Activated CD4-positive, CD25-positive, alpha-beta regulatory T cell treated with anti-CD3 and anti-CD28 coated beads, Interleukin-2, amount 50 U/mL, for 24 hours (primary cell): Measurements from ENCODE around the gene FKRP.
"Not testable (repeated sequence)": the region's sequence is repeated elsewhere in the genome, so short reads cannot be mapped to it uniquely, and the experiment has no call there.

Source experiments
- ATAC-seq, 2 donors: fragments of 150-1000 bp; cut with Tn5 transposase; one replicate each; pipeline ENCODE4 v1.10.0; 2021; ENCODE audit warnings: mild to moderate bottlenecking in 1 of 2, moderate library complexity in 1 of 2

The FKRP gene

DNA sequence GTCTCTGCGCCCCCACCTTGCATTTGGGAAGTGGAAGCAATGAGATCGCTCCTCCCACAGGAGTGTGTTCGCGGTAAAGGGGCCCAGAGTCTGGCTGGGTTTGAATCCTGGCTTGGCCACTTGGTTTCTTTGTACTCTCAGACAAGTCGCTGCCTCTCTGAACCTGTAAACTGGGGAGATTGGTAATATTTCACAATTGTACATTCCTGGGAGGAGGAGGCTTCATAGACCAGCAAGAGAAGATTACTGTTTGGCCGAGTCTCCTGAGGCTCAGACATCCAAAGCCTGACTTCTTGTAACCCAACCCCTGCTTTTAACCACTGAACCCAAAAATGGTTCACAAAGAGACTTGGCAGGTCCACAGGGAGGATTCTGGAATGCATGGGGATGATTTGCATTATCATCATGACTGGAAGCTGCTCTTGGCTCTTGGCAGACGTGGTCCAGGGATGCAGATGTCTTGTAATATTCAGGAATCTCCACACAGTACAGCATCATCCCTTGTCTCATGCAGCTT lies 14.0 kb downstream of the FKRP start:
- ATAC-seq, result no peak

DNA sequence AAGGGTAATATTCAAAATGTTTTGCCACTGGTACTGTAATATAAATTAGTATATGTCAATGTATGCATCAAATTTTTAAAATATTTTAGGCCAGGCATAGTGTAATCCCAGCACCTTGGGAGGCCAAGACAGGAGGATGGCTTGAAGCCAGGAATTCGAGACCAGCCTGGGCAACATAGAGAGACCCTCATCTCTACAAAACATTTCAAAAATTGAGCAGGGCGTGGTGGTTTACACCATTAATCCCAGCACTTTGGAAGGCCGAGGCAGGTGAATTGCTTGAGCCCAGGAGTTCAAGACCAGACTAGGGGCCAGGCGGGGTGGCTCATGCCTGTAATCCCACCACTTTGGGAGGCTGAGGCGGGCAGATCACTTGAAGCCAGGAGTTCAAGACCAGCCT lies 14.5 kb downstream of the FKRP start:
- ATAC-seq, result no peak

DNA sequence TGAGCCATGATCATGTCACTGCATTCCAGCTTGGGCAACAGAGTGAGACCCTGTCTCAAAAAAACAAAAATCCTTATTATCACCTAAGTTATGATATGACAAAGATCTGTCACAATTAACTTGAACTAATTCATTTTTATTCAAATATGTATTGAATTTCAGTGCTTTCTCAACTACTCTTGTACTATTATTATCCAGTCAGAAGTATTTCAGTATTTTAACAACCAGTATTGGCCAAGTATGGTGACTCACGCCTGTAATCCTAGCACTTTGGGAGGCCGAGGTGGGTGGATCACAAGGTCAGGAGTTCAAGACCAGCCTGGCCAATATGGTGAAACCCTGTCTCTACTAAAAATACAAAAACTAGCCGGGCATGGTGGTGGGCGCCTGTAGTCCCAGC lies 15.0 kb downstream of the FKRP start:
- ATAC-seq, result not testable (repeated sequence)

DNA sequence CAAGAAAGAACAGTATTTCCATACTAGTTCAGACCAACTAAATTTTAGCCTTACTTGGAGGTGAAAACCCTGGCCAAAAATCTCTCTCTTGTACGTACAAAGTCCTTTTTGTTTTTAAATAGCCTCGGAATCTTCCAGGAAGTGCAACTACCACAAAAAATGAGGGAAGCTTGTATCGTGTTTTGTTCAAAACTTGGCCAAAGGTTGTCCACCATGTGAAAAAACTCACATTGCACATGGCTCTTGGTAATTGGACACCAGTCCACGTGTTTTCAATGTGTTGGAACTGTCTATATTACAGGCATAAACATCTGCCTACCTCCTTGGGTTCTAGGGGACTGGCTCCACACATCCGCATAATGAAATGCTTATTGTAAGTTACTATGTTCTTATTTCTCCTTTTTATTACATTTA lies 15.6 kb downstream of the FKRP start:
- ATAC-seq, result no peak

DNA sequence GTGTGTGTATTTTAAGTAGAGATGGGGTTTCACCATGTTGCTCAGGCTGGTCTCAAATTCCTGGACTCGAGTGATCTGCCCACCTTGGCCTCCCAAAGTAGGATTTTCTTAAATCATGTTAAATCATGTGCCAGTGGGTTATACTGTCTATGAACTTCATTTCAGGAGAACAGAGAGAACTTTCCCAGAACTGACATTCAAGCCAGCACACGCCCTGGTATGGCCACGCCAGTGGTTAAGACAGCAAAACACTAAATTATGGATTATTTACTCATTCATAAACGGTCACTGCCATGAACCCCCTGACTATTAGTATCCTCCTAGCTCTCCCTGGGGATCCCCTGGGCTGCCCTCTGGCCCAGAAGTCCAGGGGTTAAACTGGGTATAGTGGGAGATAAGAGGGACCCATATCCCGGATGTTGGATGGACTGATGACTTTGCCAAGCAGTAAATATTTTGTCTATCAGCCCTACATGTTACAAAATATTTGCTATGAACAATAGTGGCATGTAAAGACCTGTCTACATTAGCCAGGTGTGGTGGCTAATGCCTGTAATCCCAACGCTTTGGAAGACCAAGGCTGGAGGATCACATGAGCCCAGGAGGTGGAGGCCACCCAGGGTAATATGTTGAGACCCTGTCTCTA lies 16.5 kb downstream of the FKRP start:
- no peak for ATAC-seq

DNA sequence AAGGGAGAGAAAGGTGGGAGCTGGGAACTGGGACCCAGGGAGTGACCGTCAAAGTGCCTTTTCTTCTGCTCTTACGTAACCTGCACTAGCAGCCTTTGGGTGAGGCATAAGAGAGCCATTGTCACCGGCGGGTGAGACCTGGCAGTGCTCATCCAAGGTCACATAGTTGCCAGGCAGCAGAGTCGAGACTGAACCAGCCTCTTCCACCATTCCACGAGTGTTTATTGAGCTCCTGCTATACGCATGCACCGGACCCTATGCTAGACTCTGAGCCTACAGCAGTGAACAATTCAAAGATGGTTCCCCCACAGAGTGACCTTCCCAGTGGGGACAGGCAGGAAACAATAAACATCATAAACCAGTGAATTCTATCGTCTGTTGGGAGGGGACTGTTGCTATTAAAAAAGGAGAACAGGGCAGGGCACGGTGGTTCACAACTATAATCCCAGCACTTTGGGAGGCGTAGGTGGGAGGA lies 19.0 kb downstream of the FKRP start:
- ATAC-seq, result no peak

DNA sequence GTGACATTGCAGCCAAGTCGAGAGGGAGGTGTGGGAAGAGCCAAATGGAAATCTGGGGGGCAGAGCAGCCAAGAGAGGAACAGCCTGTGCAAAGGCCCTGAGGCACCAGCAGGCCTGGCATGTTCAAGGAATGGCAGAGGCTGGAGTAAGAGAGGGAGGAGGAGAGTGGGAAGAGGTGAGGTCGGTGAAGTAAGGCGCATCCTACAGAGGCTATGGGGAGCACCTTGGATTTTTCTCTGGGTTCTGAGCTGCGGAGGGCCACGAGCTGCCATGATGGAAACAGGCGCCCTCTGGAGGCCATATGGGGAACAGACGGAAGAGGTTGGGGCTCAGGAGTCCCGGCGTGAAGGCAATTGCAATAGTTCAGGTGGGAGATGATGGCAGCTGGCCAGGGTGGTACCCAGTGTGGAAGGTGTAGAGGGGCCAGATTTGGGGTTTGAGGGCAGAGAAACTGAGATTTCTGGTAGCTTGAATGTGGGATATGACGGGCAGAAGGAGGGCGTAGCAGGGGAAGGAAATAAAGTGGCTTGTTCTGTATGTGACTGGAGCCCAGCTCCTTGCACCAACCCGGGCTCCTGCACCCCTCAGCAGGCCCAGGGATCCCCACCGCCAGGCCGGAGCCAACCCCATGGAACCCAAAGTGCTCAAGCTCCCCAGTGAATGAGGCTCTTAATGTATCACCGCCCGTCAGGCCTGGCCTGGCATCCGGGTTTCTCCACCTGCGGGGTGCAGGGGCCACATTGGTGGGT lies 20.9 kb downstream of the FKRP start:
- peak; percentile 74 to 86 for ATAC-seq

DNA sequence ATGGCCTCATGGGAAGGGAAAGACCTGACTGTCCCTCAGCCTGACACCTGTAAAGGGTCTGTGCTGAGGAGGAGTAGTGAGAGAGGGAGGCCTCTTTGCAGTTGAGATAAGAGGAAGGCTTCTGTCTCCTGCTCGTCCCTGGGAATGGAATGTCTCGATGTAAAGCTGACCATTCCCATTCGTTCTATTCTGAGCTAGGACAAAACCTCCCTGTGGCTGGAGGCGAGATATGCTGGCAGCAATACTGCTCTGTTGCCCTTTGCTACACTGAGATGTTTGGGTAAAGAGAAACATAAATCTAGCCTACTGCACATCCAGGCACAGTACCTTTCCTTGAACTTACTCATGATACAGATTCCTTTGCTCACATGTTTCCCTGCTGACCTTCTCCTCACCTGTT lies 22.9 kb downstream of the FKRP start:
- ATAC-seq, result not testable (repeated sequence)

DNA sequence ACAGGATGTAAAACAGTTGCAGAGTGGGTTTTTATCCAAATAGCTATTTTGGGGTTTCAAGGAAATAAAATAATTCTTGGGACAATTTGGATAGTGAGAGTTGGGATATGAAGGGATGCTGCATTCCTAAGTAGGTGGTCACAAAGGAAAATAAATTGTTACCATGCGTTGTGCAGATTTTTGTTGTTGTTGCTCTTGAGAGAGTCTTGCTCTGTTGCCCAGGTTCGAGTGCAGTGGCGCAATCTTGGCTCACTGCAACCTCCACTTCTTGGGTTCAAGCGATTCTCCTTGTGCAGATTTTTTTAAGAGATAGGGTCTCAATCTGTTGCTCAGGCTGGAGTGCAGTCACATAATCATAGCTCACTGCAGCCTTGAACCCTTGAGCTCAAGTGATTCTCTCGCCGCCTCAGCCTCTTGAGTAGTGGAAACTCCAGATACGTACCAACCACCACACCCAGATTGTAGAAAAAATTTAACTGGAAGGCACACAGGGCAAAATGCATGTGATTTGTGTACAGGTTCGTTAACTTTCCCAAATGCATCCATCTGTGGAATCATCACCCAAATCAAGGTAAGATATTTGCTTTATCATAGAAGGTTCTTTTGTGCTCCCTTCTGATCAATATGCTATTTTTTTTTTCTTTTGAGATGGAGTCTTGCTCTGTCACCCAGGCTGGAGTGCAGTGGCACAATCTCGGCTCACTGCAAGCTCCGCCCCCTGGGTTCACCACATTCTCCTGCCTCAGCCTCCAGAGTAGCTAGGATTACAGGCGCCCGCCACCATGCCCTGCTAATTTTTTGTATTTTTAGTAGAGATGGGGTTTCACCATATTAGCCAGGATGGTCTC lies 26.5 kb downstream of the FKRP start:
- ATAC-seq, result no peak

DNA sequence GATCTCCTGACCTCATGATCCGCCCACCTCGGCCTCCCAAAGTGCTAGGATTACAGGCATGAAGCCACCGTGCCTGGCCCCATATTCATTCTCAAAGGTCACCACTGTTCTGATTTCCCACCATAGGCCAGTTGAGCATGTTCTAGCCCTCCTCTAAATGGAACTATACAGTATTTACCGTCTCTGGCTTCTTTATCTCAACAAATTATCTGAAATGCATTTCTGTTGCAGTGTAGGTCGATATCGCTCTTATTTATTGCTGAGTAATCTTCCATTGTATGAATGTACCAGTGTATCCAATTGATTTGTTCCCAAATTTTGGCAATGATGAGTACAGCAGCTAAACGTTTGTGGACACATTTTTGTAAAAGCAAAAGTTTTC lies 27.2 kb downstream of the FKRP start:
- no peak for ATAC-seq

DNA sequence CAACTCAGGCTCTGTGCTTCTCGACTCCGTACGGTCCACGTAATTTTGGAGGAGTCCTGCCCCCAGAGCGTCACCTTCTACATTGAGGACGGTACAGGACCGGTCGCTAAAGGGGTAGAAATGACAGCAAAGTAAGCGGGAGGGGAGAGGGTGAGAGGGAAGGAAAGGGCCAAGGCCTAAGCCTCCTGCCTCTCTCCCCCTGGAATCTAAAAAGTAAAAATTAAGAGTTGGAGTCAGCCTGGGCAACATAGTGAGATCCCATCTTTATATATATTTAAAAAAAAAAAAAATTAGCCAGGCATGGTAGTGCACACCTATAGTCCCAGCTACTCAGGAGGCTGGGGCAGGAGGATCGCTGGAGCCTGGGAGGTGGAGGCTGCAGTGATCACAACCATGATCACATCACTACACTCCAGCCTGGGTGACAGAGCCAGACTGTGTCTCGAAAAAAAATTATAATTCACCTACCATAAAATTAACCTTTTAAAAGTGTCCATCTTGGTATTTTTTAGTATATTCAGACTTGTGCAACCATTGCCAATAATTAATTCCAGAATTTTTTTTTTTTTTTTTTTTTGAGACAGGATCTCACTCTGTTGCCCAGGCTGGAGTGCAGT lies 29.9 kb downstream of the FKRP start:
- ATAC-seq, result no peak

DNA sequence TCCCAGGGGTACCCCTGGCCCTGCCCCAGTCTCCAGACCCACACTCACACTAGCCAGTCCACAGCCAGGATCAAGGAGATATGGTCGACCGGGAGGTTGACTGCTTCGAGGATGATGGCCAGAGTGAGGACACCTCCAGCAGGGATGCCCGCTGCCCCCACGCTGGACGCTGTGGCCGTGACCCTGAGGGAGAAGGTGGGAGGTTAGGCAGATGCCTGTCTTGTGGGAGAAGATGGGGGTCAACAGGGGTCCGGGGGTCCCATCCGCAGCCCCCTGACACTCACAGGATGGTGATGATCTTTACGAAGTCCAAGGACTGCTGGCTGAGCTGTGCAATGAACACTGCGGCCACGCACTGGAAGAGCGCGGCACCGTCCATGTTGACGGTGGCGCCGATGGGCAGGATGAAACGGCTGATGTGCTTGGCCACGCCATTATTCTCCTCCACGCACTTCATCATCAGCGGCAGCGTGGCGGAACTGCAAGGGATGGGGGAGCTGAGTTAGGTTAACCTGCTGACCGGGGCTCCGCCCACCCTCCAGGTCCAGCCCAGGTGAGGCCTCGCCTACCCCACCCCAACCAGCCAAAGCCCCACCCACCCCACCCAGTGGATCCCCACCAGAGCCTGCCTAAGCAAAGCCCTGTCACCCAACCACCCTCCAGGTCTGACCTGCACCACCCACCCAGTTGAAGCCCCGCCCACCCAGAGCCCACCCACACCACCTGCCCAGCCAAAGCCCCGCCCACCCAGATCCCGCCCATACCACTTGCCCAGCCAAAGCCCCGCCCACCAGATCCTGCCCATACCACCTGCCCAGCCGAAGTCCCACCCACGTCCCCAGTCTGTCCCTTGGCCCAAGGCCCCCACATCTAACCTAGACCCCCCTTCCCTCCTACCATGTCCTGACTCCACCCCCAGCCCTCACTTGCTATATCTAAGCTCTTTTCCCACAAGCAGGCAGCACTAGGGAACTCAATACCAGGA lies 31.4 kb downstream of the FKRP start:
- ATAC-seq, result no peak

DNA sequence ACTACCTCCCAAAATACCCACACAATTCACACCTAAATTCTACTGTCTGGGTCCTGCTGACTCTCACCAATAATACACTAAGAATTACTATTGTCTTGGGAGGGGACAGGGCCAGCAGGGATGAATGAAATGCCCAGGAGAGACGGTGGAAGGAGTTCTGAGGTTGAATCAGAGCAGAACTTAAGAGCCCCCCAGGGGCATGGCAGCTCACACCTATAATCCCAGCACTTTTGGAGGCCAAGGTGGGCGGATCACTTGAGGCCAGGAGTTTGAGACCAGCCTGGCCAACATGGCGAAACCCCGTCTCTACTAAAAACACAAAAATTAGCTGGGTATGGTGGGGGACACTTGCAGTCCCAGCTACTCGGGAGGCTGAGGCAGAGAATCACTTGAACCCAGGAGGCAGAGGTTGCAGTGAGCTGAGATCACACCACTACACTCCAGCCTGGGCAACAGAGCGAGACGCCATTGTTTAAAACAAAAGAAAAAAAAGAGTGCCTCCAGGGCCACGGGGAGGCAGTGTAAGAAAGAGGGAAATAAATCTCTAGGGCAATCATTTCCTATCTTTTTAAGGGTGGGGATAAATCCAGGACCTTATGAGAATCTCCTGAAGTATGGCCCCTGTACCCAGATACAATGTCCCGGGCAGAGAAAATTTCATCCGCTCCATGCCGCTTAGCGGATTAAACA lies 32.2 kb downstream of the FKRP start:
- ATAC-seq, result not testable (repeated sequence)

DNA sequence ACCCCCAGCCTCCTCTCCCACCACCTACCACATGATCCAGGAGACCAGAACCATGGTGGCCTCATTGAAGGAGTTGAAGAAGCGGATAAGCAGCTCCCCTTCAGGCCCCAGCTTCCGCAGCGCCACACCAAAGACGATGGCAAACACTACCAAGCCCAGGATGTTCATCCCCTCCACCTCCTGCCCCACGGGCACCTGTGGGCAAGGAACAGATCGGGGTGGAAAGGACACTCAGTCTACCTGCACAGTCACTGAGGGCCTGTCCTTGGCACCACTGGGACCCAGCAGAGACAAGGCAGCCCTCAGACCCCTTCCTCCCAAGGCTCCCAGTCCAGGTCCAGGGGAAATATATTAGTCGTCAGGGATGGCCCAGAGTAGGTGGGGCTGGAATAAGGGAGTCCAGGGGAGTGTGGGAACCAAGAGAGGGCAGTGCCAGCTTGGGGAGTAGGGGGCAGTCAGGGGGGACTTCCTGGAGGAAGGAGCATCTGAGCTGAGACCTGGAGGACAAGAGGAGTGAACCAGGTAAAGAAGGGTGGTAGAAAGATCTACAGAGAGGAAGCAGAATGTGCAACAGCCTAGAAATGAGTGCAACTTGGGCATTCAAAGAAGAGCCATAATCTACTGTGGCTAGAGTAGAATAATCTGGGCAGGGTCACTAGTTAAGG lies 36.6 kb downstream of the FKRP start:
- no peak for ATAC-seq

DNA sequence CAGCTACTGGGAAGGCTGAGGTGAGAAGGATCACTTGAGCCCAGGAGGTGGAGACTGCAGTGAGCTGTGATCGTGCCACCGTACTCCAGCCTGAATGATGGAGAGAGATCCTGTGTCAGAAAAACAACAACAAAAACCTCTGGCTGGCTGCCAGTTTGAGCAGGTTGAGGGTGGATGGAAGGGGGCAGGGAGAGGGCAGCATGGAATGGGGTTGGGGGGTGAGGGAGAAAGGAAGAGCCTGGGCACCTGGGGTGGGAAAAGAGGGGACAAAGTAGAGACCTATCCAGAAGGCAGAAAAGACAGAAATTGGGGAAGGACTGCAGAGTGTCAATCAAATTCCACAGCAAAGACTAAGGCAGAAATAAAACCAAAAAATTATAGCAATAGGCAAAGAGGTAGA lies 37.8 kb downstream of the FKRP start:
- ATAC-seq, result no peak

DNA sequence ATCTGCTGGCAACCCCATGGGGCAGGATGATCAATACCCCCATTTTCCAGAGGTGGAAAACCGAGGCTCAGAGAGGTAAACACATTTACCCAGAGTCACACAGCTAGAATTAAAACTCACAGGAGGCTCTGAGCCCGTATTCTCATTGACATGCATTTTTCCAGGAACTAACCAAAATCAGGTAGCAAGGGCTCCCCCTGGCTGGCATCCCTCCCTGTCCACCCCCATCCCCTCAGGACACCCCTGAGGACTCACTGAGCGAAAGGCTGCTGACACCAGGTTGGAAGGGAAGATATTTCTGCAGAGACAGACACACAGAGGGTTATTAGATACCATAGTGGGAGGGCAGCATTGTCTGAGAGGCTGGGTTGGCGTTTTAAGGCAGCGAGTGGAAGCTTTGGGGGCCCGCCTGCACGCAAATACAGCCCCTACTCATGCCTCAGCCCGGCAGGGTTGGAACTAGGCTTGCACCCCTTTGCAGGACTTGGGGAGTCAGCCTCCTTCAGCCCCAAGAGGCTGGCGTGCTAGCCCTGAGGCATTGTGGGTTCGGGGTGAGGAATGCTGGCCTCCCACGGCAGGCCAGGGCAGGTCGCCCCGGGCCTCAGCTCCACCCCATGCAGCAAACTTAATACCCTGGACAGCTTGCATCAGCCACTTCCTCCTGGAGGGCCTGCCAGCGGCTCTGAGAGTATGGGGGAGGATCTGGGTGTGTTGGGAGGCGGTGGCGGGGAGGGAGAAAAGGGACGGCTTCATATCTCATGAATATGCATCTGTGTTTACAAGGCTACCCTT lies 38.6 kb downstream of the FKRP start:
- peak; percentile 36 to 57 for ATAC-seq

DNA sequence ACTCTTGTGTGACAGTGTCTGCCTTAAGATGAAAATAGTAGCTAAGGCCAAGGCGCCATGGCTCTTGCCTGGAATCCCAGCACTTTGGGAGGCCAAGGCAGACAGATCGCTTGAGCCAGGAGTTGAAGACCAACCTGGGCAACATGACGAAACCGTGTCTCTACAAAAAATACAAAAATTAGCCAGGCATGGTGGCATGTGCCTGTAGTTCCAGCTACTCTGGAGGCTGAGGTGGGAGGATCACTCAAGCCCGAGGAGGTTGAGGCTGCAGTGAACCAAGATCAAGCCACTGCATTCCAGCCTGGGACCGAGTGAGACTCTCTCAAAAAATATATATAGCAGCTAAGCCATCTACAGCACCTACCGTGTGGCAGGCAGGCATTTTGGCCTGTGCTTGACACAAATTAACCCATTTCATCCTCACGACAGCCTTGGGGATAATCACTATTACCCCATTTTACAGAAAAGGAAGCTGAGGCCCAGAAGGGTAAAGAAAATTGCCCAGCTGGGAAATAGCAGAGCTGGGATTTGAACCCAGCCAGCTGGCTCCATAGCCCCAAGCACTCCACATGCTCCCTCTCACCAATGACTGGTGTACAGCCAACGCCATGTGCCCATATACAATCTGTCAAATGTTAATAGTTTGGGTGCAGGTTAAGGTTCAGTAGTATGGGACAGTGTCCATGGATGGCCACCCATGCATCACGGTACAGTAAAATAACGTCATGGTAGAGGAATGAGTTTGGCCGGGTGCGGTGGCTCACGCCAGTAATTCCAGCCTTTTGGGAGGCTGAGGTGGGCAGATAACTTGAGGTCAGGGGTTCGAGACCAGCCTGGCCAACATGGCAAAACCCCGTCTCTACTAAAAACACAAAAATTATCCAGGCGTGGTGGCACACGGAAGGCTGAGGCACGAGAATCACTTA lies 39.5 kb downstream of the FKRP start:
- ATAC-seq, result no peak

DNA sequence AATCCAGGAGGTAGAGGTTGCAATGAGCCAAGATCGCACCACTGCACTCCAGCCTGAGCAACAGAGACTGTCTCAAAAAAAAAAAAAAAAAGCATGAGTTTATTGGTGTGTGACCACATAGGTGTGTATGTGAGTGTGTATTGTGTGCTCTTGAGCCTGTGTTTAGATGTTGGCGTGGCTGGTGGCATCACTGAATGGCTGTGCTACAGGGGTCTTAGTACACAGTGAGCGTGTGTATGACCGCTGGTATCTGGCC lies 40.1 kb downstream of the FKRP start:
- no peak for ATAC-seq
